NCI-H526 treated with DMSO at 0.1 percent for 48 hours (cell line): ENCODE measurements around the gene PLEKHA7.
A peak's percentile ranks its signal among the peaks of the same experiment; 100 is the strongest.
"Not testable (repeated sequence)": the region's sequence is repeated elsewhere in the genome, so short reads cannot be mapped to it uniquely, and the experiment has no call there.

Source experiments
- DNase-seq: peaks from one replicate; lab custom pipeline; 2025; lab: John Stamatoyannopoulos, UW

PLEKHA7 gene

GRCh38 chr11:16880184-16880801 lies 133.9 kb downstream of the PLEKHA7 start:
- DNase-seq = no peak

GRCh38 chr11:16879690-16880089 lies 134.5 kb downstream of the PLEKHA7 start:
- DNase-seq = no peak

GRCh38 chr11:16876837-16877236 lies 137.4 kb downstream of the PLEKHA7 start:
- no peak for DNase-seq

GRCh38 chr11:16876053-16876752 lies 138.0 kb downstream of the PLEKHA7 start:
- DNase-seq = no peak

- DNase-seq = no peak
Measured at GRCh38 chr11:16874275-16874975, 139.8 kb downstream of the PLEKHA7 start.

GRCh38 chr11:16873289-16873688 lies 140.9 kb downstream of the PLEKHA7 start:
- no peak for DNase-seq

GRCh38 chr11:16871368-16871767 lies 142.8 kb downstream of the PLEKHA7 start:
- no peak for DNase-seq

GRCh38 chr11:16867097-16867496 lies 147.1 kb downstream of the PLEKHA7 start:
- DNase-seq = no peak

- not testable (repeated sequence) for DNase-seq
Measured at GRCh38 chr11:16864428-16864827, 149.8 kb downstream of the PLEKHA7 start.

GRCh38 chr11:16863389-16863788 lies 150.8 kb downstream of the PLEKHA7 start:
- DNase-seq = no peak

GRCh38 chr11:16862726-16863125 lies 151.5 kb downstream of the PLEKHA7 start:
- no peak for DNase-seq

GRCh38 chr11:16861862-16862261 lies 152.4 kb downstream of the PLEKHA7 start:
- no peak for DNase-seq

GRCh38 chr11:16860617-16861016 lies 153.6 kb downstream of the PLEKHA7 start:
- DNase-seq = no peak

- no peak for DNase-seq
Measured at GRCh38 chr11:16859651-16860050, 154.6 kb downstream of the PLEKHA7 start.

- no peak for DNase-seq
Measured at GRCh38 chr11:16857186-16857585, 157.0 kb downstream of the PLEKHA7 start.

GRCh38 chr11:16856022-16856471 lies 158.2 kb downstream of the PLEKHA7 start:
- DNase-seq = no peak

GRCh38 chr11:16854979-16855378 lies 159.2 kb downstream of the PLEKHA7 start:
- DNase-seq = no peak

- DNase-seq = no peak
Measured at GRCh38 chr11:16853859-16854258, 160.4 kb downstream of the PLEKHA7 start.

- DNase-seq = no peak
Measured at GRCh38 chr11:16853266-16853665, 160.9 kb downstream of the PLEKHA7 start.

GRCh38 chr11:16846305-16846704 lies 167.9 kb downstream of the PLEKHA7 start:
- DNase-seq = no peak

- DNase-seq = no peak
Measured at GRCh38 chr11:16844268-16844771, 169.9 kb downstream of the PLEKHA7 start.

GRCh38 chr11:16843294-16843693 lies 170.9 kb downstream of the PLEKHA7 start:
- DNase-seq = peak; percentile 70

- no peak for DNase-seq
Measured at GRCh38 chr11:16841984-16842383, 172.2 kb downstream of the PLEKHA7 start.
